Endothelial cell (in vitro differentiated cells): ENCODE results near the gene UBAC2. TPM values are rescaled to one million over a fixed set of nuclear protein-coding genes. Genes with fewer than 3 reads are reported as not detected.

Source experiments
- DNase-seq: peaks from one replicate; pipeline ENCODE4 v3.0.0; 2021; ENCODE audit warnings: low spot score
- H3K27ac Mint-ChIP-seq: one replicate; pipeline ENCODE4 v1.8.0; 2021; ENCODE audit warnings: mixed read lengths, inconsistent platforms; ENCODE audit not compliant: unreplicated experiment
- H3K27me3 Mint-ChIP-seq: one replicate; pipeline ENCODE4 v1.8.0; 2021; ENCODE audit warnings: mild to moderate bottlenecking, moderate library complexity, mixed read lengths, inconsistent platforms; ENCODE audit not compliant: unreplicated experiment
- H3K36me3 Mint-ChIP-seq: one replicate; pipeline ENCODE4 v1.8.0; 2021; ENCODE audit warnings: mild to moderate bottlenecking, low read depth, mixed read lengths, inconsistent platforms; ENCODE audit not compliant: unreplicated experiment
- H3K4me1 Mint-ChIP-seq: one replicate; pipeline ENCODE4 v1.8.0; 2021; ENCODE audit warnings: mild to moderate bottlenecking, mixed read lengths, inconsistent platforms; ENCODE audit not compliant: unreplicated experiment
- H3K4me3 Mint-ChIP-seq: one replicate; pipeline ENCODE4 v1.8.0; 2021; ENCODE audit warnings: mild to moderate bottlenecking, mixed read lengths, inconsistent platforms; ENCODE audit not compliant: unreplicated experiment
- H3K9me3 Mint-ChIP-seq: one replicate; pipeline ENCODE4 v1.8.0; 2021; ENCODE audit warnings: mixed read lengths, inconsistent platforms; ENCODE audit not compliant: unreplicated experiment
- total RNA-seq: library from RNA; stranded (reverse); fragmentation: NEBNext Ultra II Directional; extraction: Animal tissue kit (Norgen Biotek cat#: 25700); gene quantifications from one replicate; pipeline ENCODE4 v1.2.1, GENCODE V29; 2021; ENCODE audit not compliant: unreplicated experiment
- TF ChIP-seq, protein P1 (sequence below): fragments of 200-600 bp; sonication (generic); IDR thresholded peaks from one replicate; pipeline ENCODE4 v1.5.0; 2021; ENCODE audit warnings: antibody characterized with exemption; ENCODE audit not compliant: unreplicated experiment

UBAC2 gene
- total RNA-seq, 1 donor from 2014 or later = 58.6 TPM

DNA sequence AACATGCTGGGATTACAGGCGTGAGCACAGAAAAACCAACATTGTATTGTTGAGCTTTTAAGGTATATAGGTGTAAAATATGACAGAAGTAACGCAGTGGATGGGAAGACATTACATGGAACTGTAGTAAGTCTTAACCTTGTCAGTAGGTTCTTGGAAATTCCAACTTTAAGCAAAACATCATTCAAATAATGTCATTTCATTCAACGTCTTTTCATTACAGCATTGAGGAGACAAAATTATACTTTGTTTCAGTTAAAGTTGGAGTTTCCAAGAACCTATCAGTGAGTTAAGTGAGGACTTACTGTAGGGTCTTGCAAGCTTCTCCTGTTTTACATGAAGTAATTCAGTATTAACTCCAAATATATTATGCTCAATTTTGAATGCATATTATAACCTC lies 133.6 kb downstream of the UBAC2 start:
- H3K4me3 Mint-ChIP-seq = no peak overlapping the region
- no peaks in the 10 kb centered on the region for H3K36me3 Mint-ChIP-seq
- H3K27me3 Mint-ChIP-seq = no peaks in the 10 kb centered on the region
- TF ChIP-seq, protein P1, sequence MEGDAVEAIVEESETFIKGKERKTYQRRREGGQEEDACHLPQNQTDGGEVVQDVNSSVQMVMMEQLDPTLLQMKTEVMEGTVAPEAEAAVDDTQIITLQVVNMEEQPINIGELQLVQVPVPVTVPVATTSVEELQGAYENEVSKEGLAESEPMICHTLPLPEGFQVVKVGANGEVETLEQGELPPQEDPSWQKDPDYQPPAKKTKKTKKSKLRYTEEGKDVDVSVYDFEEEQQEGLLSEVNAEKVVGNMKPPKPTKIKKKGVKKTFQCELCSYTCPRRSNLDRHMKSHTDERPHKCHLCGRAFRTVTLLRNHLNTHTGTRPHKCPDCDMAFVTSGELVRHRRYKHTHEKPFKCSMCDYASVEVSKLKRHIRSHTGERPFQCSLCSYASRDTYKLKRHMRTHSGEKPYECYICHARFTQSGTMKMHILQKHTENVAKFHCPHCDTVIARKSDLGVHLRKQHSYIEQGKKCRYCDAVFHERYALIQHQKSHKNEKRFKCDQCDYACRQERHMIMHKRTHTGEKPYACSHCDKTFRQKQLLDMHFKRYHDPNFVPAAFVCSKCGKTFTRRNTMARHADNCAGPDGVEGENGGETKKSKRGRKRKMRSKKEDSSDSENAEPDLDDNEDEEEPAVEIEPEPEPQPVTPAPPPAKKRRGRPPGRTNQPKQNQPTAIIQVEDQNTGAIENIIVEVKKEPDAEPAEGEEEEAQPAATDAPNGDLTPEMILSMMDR = no peak
- DNase-seq = no peak
- H3K27ac Mint-ChIP-seq = peak overlapping the region; percentile 36
- no peaks in the 10 kb centered on the region for H3K9me3 Mint-ChIP-seq
- peaks cover 9% of the 10 kb centered on the region for H3K4me1 Mint-ChIP-seq

DNA sequence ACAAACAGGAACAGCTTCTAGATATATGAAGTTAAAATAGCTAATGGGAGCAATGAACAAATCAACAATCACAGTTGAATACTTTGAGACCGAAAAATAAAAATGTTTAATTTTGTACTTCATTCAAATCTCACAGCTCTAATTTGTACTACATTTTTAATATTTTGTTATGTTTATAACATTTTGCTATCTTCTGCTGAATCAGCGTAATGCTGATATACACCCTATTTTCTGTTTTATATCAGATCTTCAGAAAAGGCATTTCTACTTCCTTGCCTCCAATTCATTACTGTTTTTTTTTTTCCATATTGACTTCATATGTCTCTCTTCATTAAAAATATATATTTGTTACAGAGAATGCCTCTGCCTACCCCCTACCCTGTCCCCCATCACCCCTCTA lies 134.4 kb downstream of the UBAC2 start:
- Mint-ChIP-seq H3K27ac (no peak overlapping the region), H3K4me1 (peaks cover 9% of the 10 kb centered on the region), H3K4me3 (no peak overlapping the region), H3K27me3 (no peaks in the 10 kb centered on the region), H3K9me3 (no peaks in the 10 kb centered on the region), H3K36me3 (no peaks in the 10 kb centered on the region)
- TF ChIP-seq, protein P1 = no peak
- no peak for DNase-seq

DNA sequence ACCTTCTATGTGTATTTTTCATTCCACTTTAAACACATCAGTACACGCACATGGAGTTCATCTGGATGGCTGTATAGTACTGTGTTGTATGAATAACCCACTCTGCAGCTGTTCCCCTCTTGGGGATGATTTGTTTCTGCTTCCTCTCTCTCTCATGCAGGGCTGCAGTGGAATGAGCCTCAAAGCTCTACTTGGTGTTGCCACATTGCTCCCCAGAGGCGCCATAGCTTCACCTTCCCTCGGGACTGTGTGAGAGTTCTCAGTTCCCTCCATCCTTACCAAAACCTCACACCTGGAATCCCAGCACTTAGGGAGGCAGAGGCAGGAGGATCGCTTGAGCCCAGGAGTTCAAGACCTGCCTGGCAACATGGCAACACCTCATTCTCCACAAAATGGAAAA lies 134.9 kb downstream of the UBAC2 start:
- no peaks in the 10 kb centered on the region for H3K9me3 Mint-ChIP-seq
- H3K4me1 Mint-ChIP-seq = peaks cover 9% of the 10 kb centered on the region
- DNase-seq = no peak
- no peaks in the 10 kb centered on the region for H3K27me3 Mint-ChIP-seq
- TF ChIP-seq, protein P1 = no peak
- no peak overlapping the region for H3K27ac Mint-ChIP-seq
- no peak overlapping the region for H3K4me3 Mint-ChIP-seq
- peaks cover under 1% of the 10 kb centered on the region for H3K36me3 Mint-ChIP-seq

DNA sequence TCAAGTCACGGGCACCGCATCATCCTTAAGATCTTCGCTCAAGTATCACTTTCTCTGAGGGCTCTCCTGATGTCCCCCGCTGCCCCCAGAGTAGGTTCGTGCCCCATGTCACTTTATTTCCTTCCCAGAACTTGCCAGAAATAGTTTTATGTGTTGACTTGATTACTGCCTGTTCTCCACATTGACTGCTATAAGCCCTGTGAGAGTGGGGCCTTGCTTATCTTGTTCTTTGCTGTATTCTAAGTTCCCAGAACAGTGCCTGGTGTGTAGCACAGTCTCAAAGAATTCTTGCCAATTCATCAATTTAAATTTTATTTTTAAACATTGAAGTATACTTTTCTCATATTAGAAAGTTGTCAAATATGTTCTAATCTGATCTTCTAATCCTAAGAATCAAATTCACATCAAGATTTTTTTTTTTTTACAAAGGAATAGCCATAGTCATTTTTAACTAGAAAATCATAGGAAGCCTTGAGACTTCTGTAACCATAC lies 138.6 kb downstream of the UBAC2 start:
- no peaks in the 10 kb centered on the region for H3K4me1 Mint-ChIP-seq
- peaks cover 15% of the 10 kb centered on the region for H3K36me3 Mint-ChIP-seq
- no peak overlapping the region for H3K27ac Mint-ChIP-seq
- H3K4me3 Mint-ChIP-seq = no peak overlapping the region
- DNase-seq = no peak
- TF ChIP-seq, protein P1 = no peak
- H3K27me3 Mint-ChIP-seq = no peaks in the 10 kb centered on the region
- H3K9me3 Mint-ChIP-seq = no peaks in the 10 kb centered on the region

DNA sequence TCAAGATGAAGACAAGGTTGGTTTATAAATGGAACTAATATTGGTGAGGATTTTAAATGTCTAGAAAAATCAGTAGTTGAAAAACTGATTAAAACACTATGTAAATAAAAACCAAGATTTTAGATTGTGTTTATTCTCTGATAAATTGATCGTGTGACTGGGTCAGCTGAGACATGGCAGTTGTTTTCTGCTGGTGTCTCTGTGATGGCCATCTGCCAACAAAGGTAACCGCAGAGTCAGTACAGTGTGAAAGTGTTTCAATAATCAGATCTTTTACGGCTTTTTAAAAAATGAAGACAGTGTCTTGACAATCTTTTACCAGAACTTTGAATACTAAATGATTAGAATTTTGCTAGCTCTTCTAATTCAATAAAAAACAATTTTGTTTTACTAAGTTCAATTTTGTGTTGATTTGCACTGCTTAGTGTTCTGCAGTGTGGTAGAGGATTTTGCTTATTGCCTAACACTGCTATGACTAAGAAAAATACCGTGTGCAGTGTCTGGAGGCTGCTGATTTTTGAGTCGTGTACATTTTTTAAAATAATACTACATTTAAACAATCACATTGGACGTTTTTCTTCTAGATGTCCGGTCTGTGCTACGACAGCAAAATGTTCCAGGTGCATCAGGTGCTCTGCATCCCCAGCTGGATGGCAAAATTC lies 139.2 kb downstream of the UBAC2 start:
- Mint-ChIP-seq H3K4me3 (no peak overlapping the region), H3K36me3 (peaks cover 18% of the 10 kb centered on the region), H3K9me3 (no peaks in the 10 kb centered on the region)

More for the DNA sequence above, 139.2 kb downstream of the UBAC2 start:
- TF ChIP-seq, protein P1 = no peak
- DNase-seq = no peak
- no peak overlapping the region for H3K27ac Mint-ChIP-seq
- H3K4me1 Mint-ChIP-seq = no peaks in the 10 kb centered on the region
- H3K27me3 Mint-ChIP-seq = no peaks in the 10 kb centered on the region
